NB4 (cell line): ENCODE results near the gene METTL4.

ENCODE experiments used
- POLR2A ChIP-seq: IDR thresholded peaks from 2 replicates; pipeline ENCODE4 v1.6.1; 2011; ENCODE audit warnings: mild to moderate bottlenecking; ENCODE audit not compliant: insufficient read length; ENCODE audit errors: extremely low read depth
- TF ChIP-seq, protein P1 (sequence below): IDR thresholded peaks from one replicate; pipeline ENCODE4 v1.5.1; 2012; ENCODE audit warnings: low read depth, low read length

DNA sequence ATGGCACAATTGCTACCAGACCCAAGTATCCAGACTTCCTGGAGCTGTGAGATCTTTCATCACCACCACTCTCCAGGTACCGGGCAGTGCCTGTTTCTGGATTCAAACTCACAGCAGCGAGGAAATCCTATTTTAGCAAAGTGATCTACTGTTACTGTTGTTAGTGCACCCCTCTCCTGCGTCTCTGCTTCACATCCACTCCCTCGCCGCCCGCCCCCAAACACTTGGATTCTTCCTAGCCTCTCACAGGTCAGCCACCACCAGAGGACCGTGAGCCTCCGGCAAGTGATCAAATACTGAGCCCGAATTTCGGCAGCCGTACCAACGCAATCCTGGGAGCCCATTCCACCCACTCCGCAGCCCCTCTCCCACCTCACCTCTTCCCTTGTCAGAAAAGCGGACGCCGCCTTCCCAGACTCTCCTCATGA lies 519 bp downstream of the METTL4 start:
- no peak for TF ChIP-seq POLR2A
- TF ChIP-seq, protein P1, sequence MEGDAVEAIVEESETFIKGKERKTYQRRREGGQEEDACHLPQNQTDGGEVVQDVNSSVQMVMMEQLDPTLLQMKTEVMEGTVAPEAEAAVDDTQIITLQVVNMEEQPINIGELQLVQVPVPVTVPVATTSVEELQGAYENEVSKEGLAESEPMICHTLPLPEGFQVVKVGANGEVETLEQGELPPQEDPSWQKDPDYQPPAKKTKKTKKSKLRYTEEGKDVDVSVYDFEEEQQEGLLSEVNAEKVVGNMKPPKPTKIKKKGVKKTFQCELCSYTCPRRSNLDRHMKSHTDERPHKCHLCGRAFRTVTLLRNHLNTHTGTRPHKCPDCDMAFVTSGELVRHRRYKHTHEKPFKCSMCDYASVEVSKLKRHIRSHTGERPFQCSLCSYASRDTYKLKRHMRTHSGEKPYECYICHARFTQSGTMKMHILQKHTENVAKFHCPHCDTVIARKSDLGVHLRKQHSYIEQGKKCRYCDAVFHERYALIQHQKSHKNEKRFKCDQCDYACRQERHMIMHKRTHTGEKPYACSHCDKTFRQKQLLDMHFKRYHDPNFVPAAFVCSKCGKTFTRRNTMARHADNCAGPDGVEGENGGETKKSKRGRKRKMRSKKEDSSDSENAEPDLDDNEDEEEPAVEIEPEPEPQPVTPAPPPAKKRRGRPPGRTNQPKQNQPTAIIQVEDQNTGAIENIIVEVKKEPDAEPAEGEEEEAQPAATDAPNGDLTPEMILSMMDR: no peak
